ENCODE results near the gene LMBR1L.

Gene LMBR1L

DNA sequence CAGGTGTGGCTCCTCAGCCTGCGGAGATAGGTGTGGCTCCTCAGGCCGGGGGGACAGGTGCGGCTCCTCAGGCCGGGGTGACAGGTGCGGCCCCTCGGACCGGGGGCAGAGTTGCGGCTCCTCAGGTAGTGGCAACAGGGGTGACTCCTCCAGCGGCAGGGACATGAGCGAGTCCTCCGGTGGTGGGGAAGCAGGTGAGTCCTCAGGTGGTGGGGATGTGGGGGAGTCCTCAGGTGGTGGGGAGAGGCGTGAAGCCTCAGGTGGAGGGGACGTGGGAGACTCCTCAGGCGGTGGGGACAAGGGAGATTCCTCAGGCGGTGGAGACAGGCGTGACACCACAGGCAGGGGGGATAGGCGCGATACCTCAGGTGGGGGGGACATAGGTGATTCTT, 59.3 kb downstream of the LMBR1L start:
- DNase-seq = no peak

DNA sequence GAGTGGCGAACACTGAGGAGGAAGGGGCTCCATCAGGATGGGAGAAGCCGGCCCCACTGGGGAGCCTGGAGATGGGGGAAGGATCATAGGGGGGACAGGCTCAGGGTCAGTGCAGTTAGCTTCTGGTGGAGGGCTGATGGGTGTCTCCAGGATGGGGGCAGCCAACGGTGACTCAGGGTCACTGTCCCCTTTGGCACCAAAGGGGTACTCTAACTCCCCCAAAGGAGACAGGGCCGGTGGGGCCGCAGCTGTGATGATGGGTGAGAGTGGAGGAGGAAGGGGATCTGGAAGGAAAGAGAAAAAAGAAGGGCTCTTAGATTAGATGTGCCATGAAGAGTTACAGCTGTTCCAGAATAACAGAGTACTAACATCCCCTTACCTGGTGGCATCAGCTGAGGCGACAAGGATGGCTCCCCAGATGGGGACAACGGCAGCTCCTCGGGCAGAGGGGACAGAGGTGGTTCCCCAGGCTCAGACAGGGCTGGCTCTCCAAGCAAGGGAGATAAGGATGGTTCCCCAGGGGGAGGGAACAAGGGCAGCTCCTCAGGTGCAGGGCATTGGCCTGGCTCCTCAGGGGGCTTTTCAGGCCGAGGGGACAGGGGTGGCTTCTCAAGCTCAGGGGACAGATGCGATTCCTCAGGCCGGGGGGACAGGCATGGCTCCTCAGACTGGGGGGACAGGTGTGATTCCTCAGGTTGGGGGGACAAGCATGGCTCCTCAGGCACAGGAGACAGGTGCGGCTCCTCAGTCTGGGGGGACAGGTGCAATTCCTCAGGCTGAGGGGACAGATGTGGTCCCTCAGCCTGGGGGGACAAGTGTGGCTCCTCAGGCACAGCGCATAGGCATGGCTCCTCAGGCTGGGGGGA, 59.9 kb downstream of the LMBR1L start:
- no peak for DNase-seq

DNA sequence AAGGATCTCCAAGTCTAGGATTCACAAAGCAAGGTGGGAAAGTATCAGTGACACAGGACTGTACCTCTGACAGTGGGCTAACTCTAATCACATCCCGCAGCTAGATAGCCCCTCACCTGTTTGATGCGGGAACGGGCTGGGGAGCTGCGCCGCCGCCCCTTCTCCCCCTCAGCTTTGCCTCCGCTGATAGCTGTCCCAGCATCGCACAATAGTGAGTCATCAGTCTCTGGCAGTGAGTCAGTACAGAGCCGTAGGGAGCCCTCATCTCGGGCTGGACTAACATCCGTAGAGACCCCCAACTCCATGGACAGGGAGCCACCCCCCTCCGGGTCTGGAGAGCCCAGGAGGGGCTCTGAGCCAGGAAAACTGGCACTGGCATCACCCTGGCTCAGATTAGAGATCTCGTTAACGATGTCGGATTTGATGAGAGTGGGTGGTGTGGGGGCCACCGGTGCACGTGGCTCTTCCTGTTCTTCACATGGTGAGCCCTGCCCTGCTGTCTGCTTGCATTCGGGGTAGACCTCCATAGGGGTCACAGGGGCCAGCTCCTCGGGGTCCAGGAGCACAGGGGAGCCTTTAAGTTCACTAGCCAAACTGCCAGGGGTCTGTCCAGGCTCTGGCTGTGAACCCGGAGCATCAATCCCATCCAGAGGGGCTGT, 61.0 kb downstream of the LMBR1L start:
- DNase-seq = no peak

DNA sequence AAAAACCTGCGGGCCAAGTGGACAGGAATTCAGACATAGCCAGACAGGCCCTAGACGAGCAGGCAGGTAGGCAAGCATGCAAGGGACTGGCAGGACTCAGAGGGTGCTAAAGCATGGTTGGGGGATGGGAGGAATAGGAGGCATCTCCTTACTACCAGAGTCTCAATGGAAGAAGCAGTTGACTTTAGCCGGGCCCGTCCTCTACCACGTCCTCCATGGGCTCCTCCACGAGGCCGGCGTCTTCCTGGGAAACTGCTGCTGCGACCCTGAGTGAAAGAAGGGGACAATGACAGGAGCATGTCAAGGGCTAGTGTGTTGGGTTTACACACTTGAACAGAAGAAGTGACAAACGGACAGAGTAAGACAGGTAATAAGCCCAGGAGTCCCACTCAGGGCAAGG, 61.7 kb downstream of the LMBR1L start:
- DNase-seq = no peak
